Neural progenitor cell (in vitro differentiated cells): ENCODE data around the gene GALNTL6.

Source experiments
- EZH2 ChIP-seq: fragments of 200-600 bp; sonication (generic); IDR thresholded peaks from 2 replicates; pipeline ENCODE4 v1.6.1; 2017; ENCODE audit warnings: antibody characterized with exemption, mild to moderate bottlenecking, moderate library complexity
- TF ChIP-seq, protein P1 (sequence below): fragments of 200-600 bp; sonication (generic); IDR thresholded peaks from 2 replicates; pipeline ENCODE4 v1.5.1; 2017; ENCODE audit warnings: antibody characterized with exemption, mild to moderate bottlenecking

DNA sequence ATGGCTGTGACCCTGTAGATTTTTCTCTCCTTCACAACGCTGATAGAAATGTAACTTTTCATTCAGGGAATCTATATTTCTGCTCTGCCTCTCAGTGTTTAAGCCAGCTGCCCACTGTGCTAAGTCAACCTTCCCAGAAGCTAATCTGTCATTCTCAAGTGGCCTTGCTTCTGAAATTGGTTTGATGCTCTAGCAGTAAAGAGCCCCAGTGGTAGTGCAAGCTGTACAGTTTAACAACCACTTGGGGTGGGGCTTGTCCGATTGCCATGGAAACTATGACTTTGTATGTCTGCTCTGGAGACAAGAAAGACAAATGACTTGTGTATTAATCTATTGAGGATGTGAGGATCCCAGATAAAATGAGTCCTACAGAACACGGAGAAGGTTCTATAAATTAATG, 734.5 kb downstream of the GALNTL6 start:
- TF ChIP-seq, protein P1, sequence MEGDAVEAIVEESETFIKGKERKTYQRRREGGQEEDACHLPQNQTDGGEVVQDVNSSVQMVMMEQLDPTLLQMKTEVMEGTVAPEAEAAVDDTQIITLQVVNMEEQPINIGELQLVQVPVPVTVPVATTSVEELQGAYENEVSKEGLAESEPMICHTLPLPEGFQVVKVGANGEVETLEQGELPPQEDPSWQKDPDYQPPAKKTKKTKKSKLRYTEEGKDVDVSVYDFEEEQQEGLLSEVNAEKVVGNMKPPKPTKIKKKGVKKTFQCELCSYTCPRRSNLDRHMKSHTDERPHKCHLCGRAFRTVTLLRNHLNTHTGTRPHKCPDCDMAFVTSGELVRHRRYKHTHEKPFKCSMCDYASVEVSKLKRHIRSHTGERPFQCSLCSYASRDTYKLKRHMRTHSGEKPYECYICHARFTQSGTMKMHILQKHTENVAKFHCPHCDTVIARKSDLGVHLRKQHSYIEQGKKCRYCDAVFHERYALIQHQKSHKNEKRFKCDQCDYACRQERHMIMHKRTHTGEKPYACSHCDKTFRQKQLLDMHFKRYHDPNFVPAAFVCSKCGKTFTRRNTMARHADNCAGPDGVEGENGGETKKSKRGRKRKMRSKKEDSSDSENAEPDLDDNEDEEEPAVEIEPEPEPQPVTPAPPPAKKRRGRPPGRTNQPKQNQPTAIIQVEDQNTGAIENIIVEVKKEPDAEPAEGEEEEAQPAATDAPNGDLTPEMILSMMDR: no peak
- no peak for TF ChIP-seq EZH2
